ENCODE measurements around the gene GNG12. TPM values are rescaled to one million over a fixed set of nuclear protein-coding genes. Genes with fewer than 3 reads are reported as not detected.

Gene GNG12
- total RNA-seq, 1 donor from 2014 or later, result 23.2 TPM

- no peaks in the 10 kb centered on the region for H3K36me3 Mint-ChIP-seq
- no peaks in the 10 kb centered on the region for H3K9me3 Mint-ChIP-seq
These were observed 26.0 kb downstream of the GNG12 start for GRCh38 chr1:67807282-67807681.

GRCh38 chr1:67804710-67805109 lies 28.6 kb downstream of the GNG12 start:
- no peaks in the 10 kb centered on the region for H3K27me3 Mint-ChIP-seq
- no peak for DNase-seq (ENCODE audit: extremely low spot score, unreplicated experiment)
- peaks cover 23% of the 10 kb centered on the region for H3K4me1 Mint-ChIP-seq (ENCODE audit: unreplicated experiment)
- no peak overlapping the region for H3K27ac Mint-ChIP-seq
- no peaks in the 10 kb centered on the region for H3K36me3 Mint-ChIP-seq
- peak; percentile 28 for TF ChIP-seq CTCF (conservative IDR thresholded peaks at IDR 0.05)
- no peak overlapping the region for H3K4me3 Mint-ChIP-seq
- H3K9me3 Mint-ChIP-seq, result no peaks in the 10 kb centered on the region

More at GRCh38 chr1:67807282-67807681, 26.0 kb downstream of the GNG12 start:
- Mint-ChIP-seq H3K27ac (no peak overlapping the region), H3K27me3 (no peaks in the 10 kb centered on the region), H3K4me1 (ENCODE audit: unreplicated experiment) (peaks cover 15% of the 10 kb centered on the region), H3K4me3 (no peak overlapping the region)
- no peak for DNase-seq (ENCODE audit: extremely low spot score, unreplicated experiment)
- TF ChIP-seq CTCF (conservative IDR thresholded peaks at IDR 0.05), result no peak

GRCh38 chr1:67803380-67804279 lies 29.6 kb downstream of the GNG12 start:
- no peaks in the 10 kb centered on the region for H3K36me3 Mint-ChIP-seq
- H3K27me3 Mint-ChIP-seq, result no peaks in the 10 kb centered on the region
- no peak for DNase-seq (ENCODE audit: extremely low spot score, unreplicated experiment)
- no peak overlapping the region for H3K4me3 Mint-ChIP-seq
- peaks cover 23% of the 10 kb centered on the region for H3K4me1 Mint-ChIP-seq (ENCODE audit: unreplicated experiment)
- no peak overlapping the region for H3K27ac Mint-ChIP-seq
- TF ChIP-seq CTCF (conservative IDR thresholded peaks at IDR 0.05), result no peak
- no peaks in the 10 kb centered on the region for H3K9me3 Mint-ChIP-seq

- Mint-ChIP-seq H3K36me3 (no peaks in the 10 kb centered on the region), H3K4me1 (ENCODE audit: unreplicated experiment) (peaks cover 23% of the 10 kb centered on the region), H3K4me3 (no peak overlapping the region), H3K27me3 (no peaks in the 10 kb centered on the region), H3K27ac (no peak overlapping the region), H3K9me3 (no peaks in the 10 kb centered on the region)
- no peak for DNase-seq (ENCODE audit: extremely low spot score, unreplicated experiment)
- TF ChIP-seq CTCF (conservative IDR thresholded peaks at IDR 0.05), result no peak
These were observed 30.7 kb downstream of the GNG12 start for GRCh38 chr1:67802565-67802964.

- no peaks in the 10 kb centered on the region for H3K27me3 Mint-ChIP-seq
- no peaks in the 10 kb centered on the region for H3K36me3 Mint-ChIP-seq
- peaks cover 23% of the 10 kb centered on the region for H3K4me1 Mint-ChIP-seq (ENCODE audit: unreplicated experiment)
- no peak overlapping the region for H3K27ac Mint-ChIP-seq
- no peak overlapping the region for H3K4me3 Mint-ChIP-seq
- no peak for DNase-seq (ENCODE audit: extremely low spot score, unreplicated experiment)
- no peak for TF ChIP-seq CTCF (conservative IDR thresholded peaks at IDR 0.05)
- no peaks in the 10 kb centered on the region for H3K9me3 Mint-ChIP-seq
These were observed 31.4 kb downstream of the GNG12 start for GRCh38 chr1:67801903-67802302.
